Natural killer cell (primary cell): ENCODE results near the gene SLC35A2. TPM values are rescaled to one million over a fixed set of nuclear protein-coding genes. Genes with fewer than 3 reads are reported as not detected.

Experiments used
- ATAC-seq, 3 donors: fragments of 150-1000 bp in 2 of 3; fragments of 200-7000 bp in 1 of 3; cut with Tn5 transposase; 1 replicate in 1 of 3; 2 replicates in 2 of 3; pipeline ENCODE4 v1.10.0; 2021; ENCODE audit warnings: mild to moderate bottlenecking in 2 of 3, moderate library complexity in 2 of 3
- DNase-seq, 2 donors: peaks; one replicate each; pipeline versions ENCODE4 v3.0.0 to v3.0.0-alpha.2; 2013 to 2021; ENCODE audit warnings: mixed read lengths in 1 of 2
- H3K27ac ChIP-seq: one replicate; pipeline ENCODE4 v1.5.1; 2013; ENCODE audit warnings: mild to moderate bottlenecking, low read length
- H3K27me3 ChIP-seq: one replicate; pipeline ENCODE4 v1.6.1; 2013; ENCODE audit warnings: low read length; ENCODE audit not compliant: control insufficient read depth, insufficient read depth
- H3K36me3 ChIP-seq: one replicate; pipeline ENCODE4 v1.6.1; 2013; ENCODE audit warnings: low read length; ENCODE audit not compliant: control insufficient read depth, insufficient read depth
- H3K4me1 ChIP-seq: one replicate; pipeline ENCODE4 v1.6.1; 2013; ENCODE audit warnings: low read length; ENCODE audit not compliant: control insufficient read depth, insufficient read depth
- H3K4me3 ChIP-seq: one replicate; pipeline ENCODE4 v1.5.1; 2013; ENCODE audit warnings: low read length
- H3K9me3 ChIP-seq: one replicate; pipeline ENCODE4 v1.6.1; 2013; ENCODE audit warnings: low read length; ENCODE audit not compliant: control insufficient read depth, insufficient read depth
- H3K27ac Mint-ChIP-seq, 2 donors: one replicate each; pipeline ENCODE4 v1.8.0; 2022; ENCODE audit warnings: mild to moderate bottlenecking in 2 of 2, mixed read lengths in 2 of 2, moderate library complexity in 1 of 2
- H3K27me3 Mint-ChIP-seq, 2 donors: one replicate each; pipeline ENCODE4 v1.8.0; 2022; ENCODE audit warnings: low read depth in 2 of 2, mixed read lengths in 2 of 2
- H3K36me3 Mint-ChIP-seq: one replicate; pipeline ENCODE4 v1.8.0; 2022; ENCODE audit warnings: mixed read lengths
- H3K4me1 Mint-ChIP-seq, 2 donors: one replicate each; pipeline ENCODE4 v1.8.0; 2022; ENCODE audit warnings: mixed read lengths in 2 of 2
- H3K4me3 Mint-ChIP-seq: one replicate; pipeline ENCODE4 v1.8.0; 2022; ENCODE audit warnings: mild to moderate bottlenecking, moderate library complexity, mixed read lengths
- H3K9me3 Mint-ChIP-seq, 2 donors: one replicate each; pipeline ENCODE4 v1.8.0; 2022; ENCODE audit warnings: mixed read lengths in 2 of 2
- WGBS: methylation state at CpG from one replicate; pipeline ENCODE4 v1.1.7; 2013; ENCODE audit warnings: missing lambda C conversion rate; ENCODE audit not compliant: insufficient coverage; 5-methylcytosine and 5-hydroxymethylcytosine counted together
- intact Hi-C: fragments of 100-400 bp; cut with micrococcal nuclease; formaldehyde crosslinking; loops from one replicate; pipeline ENCODE4 v1.14.2; 2022
- total RNA-seq, 4 donors: library from RNA; stranded (reverse); fragments of 120-200 nt in 1 of 4; gene quantifications; one replicate each; pipeline versions ENCODE4 v1.2.3 to v1.2.4, GENCODE V29; 2013 to 2022
- TF ChIP-seq, protein P1 (sequence below): fragments of 200-600 bp; IDR thresholded peaks from one replicate; pipeline ENCODE4 v1.8.0; 2022; ENCODE audit warnings: antibody characterized with exemption

SLC35A2 gene
- total RNA-seq, 3 donors from 2014 or later (not counting 1 experiment from before 2014, with no cell fraction given), result 16.5 to 30.1 (median 18.3) TPM

DNA sequence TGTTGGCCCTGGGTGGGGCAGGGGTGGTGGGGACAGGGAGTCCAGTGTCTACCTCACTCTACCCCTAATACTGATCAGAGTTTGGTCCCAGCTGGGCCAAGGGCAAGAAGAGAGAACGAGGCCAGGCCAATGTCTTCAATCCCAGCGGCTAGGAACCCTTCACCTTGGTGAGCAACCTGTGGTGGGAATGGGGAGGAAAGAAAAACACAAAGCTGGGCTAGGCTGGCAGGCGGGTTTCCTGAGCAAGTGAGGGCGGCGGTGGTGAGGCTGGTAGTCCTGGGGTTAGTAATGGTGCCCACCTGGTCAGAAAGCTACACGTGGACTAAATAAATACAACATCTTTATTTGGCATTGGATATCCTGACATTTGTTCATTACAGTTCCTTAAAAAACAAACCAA, 8.2 kb downstream of the SLC35A2 start:
- Histone ChIP-seq H3K4me3 (no peak overlapping the region), H3K4me1 (peaks cover 14% of the 10 kb centered on the region), H3K36me3 (peaks cover 28% of the 10 kb centered on the region), H3K27me3 (no peaks in the 10 kb centered on the region), H3K9me3 (no peaks in the 10 kb centered on the region), H3K27ac (no peak overlapping the region)
- intact Hi-C loops, result no loop called here
- Mint-ChIP-seq H3K4me1 (peaks cover 0 to under 1% of the 10 kb centered on the region in 2 donors), H3K27ac (no peak overlapping the region), H3K36me3 (no peaks in the 10 kb centered on the region), H3K9me3 (no peaks in the 10 kb centered on the region), H3K4me3 (no peak overlapping the region), H3K27me3 (no peaks in the 10 kb centered on the region)
- TF ChIP-seq, protein P1, sequence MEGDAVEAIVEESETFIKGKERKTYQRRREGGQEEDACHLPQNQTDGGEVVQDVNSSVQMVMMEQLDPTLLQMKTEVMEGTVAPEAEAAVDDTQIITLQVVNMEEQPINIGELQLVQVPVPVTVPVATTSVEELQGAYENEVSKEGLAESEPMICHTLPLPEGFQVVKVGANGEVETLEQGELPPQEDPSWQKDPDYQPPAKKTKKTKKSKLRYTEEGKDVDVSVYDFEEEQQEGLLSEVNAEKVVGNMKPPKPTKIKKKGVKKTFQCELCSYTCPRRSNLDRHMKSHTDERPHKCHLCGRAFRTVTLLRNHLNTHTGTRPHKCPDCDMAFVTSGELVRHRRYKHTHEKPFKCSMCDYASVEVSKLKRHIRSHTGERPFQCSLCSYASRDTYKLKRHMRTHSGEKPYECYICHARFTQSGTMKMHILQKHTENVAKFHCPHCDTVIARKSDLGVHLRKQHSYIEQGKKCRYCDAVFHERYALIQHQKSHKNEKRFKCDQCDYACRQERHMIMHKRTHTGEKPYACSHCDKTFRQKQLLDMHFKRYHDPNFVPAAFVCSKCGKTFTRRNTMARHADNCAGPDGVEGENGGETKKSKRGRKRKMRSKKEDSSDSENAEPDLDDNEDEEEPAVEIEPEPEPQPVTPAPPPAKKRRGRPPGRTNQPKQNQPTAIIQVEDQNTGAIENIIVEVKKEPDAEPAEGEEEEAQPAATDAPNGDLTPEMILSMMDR, result no peak
- ATAC-seq, result no peak
- DNase-seq, result no peak
- WGBS, result 91% methylated on average over 3 of the region's 6 CpGs

- DNase-seq, result peak in 1 of 2 donors; percentile 3
- peaks cover 16% of the 10 kb centered on the region for H3K4me1 ChIP-seq
- H3K9me3 Mint-ChIP-seq, result no peaks in the 10 kb centered on the region
- intact Hi-C loops, result no loop called here
- no peak for ATAC-seq
- H3K27me3 ChIP-seq, result no peaks in the 10 kb centered on the region
- no peaks in the 10 kb centered on the region for H3K27me3 Mint-ChIP-seq
- TF ChIP-seq, protein P1, result no peak
- 95% methylated on average over 14 of the region's 14 CpGs for WGBS
- H3K27ac Mint-ChIP-seq, result no peak overlapping the region
- H3K27ac ChIP-seq, result no peak overlapping the region
- H3K4me3 Mint-ChIP-seq, result no peak overlapping the region
- no peaks in the 10 kb centered on the region for H3K9me3 ChIP-seq
- H3K36me3 ChIP-seq, result peaks cover 28% of the 10 kb centered on the region
- no peak overlapping the region for H3K4me3 ChIP-seq
- H3K36me3 Mint-ChIP-seq, result no peaks in the 10 kb centered on the region
- peaks cover 0 to 6% of the 10 kb centered on the region in 2 donors for H3K4me1 Mint-ChIP-seq
Measured at GRCh38 chrX:48902776-48903175, 8.7 kb downstream of the SLC35A2 start.

DNA sequence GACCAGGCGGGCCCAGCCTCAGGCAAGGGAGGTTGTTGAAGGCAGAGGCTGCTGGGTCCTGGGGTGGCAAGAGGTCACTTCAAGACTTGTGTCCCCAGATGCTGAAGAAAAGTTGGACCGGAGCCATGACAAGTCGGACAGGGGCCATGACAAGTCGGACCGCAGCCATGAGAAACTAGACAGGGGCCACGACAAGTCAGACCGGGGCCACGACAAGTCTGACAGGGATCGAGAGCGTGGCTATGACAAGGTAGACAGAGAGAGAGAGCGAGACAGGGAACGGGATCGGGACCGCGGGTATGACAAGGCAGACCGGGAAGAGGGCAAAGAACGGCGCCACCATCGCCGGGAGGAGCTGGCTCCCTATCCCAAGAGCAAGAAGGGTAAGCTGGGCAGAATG, 9.3 kb downstream of the SLC35A2 start:
- H3K4me1 Mint-ChIP-seq, result peaks cover 0 to 10% of the 10 kb centered on the region in 2 donors
- H3K4me3 ChIP-seq, result no peak overlapping the region
- no peak overlapping the region for H3K27ac ChIP-seq

DNA sequence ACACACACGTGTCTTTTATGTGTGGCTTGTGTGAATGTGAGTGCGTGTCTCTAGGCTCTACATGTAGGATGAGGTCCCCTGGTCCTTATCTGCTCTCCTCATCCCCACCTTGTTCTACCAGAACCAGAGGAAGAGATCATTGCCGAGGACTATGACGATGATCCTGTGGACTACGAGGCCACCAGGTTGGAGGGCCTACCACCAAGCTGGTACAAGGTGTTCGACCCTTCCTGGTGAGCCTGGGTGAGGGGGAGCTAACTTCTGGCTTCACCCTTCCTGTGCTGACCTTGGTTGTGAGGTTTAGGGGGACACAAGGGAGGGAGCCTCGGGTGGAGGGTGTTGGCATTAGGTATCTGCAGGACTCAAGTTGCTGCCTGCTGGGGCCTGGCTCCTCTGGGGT, 10.4 kb downstream of the SLC35A2 start:
- TF ChIP-seq, protein P1, result no peak
- Mint-ChIP-seq H3K27me3 (no peaks in the 10 kb centered on the region), H3K36me3 (no peaks in the 10 kb centered on the region), H3K9me3 (no peaks in the 10 kb centered on the region), H3K4me3 (no peak overlapping the region), H3K4me1 (peaks cover 0 to 18% of the 10 kb centered on the region in 2 donors), H3K27ac (no peak overlapping the region)
- Histone ChIP-seq H3K9me3 (no peaks in the 10 kb centered on the region), H3K27me3 (no peaks in the 10 kb centered on the region), H3K27ac (no peak overlapping the region), H3K36me3 (peaks cover 28% of the 10 kb centered on the region), H3K4me1 (peaks cover 27% of the 10 kb centered on the region), H3K4me3 (no peak overlapping the region)
- intact Hi-C loops, result no loop called here
- ATAC-seq (no peak), DNase-seq (no peak)
- WGBS, result 96% methylated on average over 4 of the region's 7 CpGs

More for the DNA sequence above, 9.3 kb downstream of the SLC35A2 start:
- H3K9me3 Mint-ChIP-seq, result no peaks in the 10 kb centered on the region
- Histone ChIP-seq H3K9me3 (no peaks in the 10 kb centered on the region), H3K27me3 (no peaks in the 10 kb centered on the region), H3K4me1 (peaks cover 16% of the 10 kb centered on the region), H3K36me3 (peaks cover 28% of the 10 kb centered on the region)
- no peaks in the 10 kb centered on the region for H3K27me3 Mint-ChIP-seq
- no peak for ATAC-seq
- H3K36me3 Mint-ChIP-seq, result no peaks in the 10 kb centered on the region
- 98% methylated on average over 20 of the region's 20 CpGs for WGBS
- no peak overlapping the region for H3K4me3 Mint-ChIP-seq
- intact Hi-C loops, result no loop called here
- peak overlapping the region in 1 of 2 donors; percentile 31 for H3K27ac Mint-ChIP-seq
- DNase-seq, result no peak
- TF ChIP-seq, protein P1, result no peak
